SK-N-SH (cell line): ENCODE data around the gene ST6GALNAC3. TPM values are rescaled to one million over a fixed set of nuclear protein-coding genes. Genes with fewer than 3 reads are reported as not detected.

Source experiments
- CTCF ChIA-PET: fragments of 300-600, 350-600 bp; formaldehyde crosslinking; extraction: SDS; loops from one replicate; lab custom pipeline; 2021; lab: Yijun Ruan, JAX
- POLR2A ChIA-PET: fragments of 350-600 bp; sonication (Branson Sonifier 250); formaldehyde crosslinking; extraction: SDS; loops from one replicate; lab custom pipeline; 2020; ENCODE audit warnings: antibody characterized with exemption, inconsistent platforms; lab: Yijun Ruan, JAX
- DNase-seq: peaks from one replicate; pipeline ENCODE4 v3.0.0; 2012
- H2AFZ ChIP-seq: fragments of 200-600 bp; sonication (generic); 2 replicates; pipeline ENCODE4 v1.8.1; 2016; ENCODE audit warnings: antibody characterized with exemption, mild to moderate bottlenecking, low read depth
- H3F3A ChIP-seq: fragments of 200-600 bp; sonication (generic); replicated peaks from 2 replicates; pipeline ENCODE3; 2016; ENCODE audit warnings: antibody characterized with exemption, mild to moderate bottlenecking; ENCODE audit not compliant: insufficient read depth
- H3K27ac ChIP-seq, 2 experiments: fragments of 200-500 bp in 1 of 2; fragments of 200-600 bp in 1 of 2; sonication (Bioruptor generic) in 1 of 2; sonication (generic), shearing (Covaris generic) in 1 of 2; 2 replicates each; pipeline versions ENCODE4 v1.5.1 to v1.6.1; 2014 to 2016; ENCODE audit warnings: low read depth in 2 of 2, inconsistent platforms in 1 of 2, low read length in 1 of 2, mild to moderate bottlenecking in 1 of 2, mixed read lengths in 1 of 2
- H3K27me3 ChIP-seq: fragments of 200-600 bp; sonication (generic), shearing (Covaris generic); 2 replicates; pipeline ENCODE4 v1.6.1; 2016; ENCODE audit warnings: mixed run types; ENCODE audit not compliant: insufficient read depth
- H3K36me3 ChIP-seq, 2 experiments: fragments of 200-500 bp in 1 of 2; fragments of 200-600 bp in 1 of 2; sonication (Bioruptor generic) in 1 of 2; sonication (generic) in 1 of 2; replicated peaks in 1 of 2; 2 replicates each; pipeline versions ENCODE3 to v1.5.1; 2014 to 2016; ENCODE audit warnings: low read length in 1 of 2, mild to moderate bottlenecking in 1 of 2; ENCODE audit not compliant: insufficient read depth in 2 of 2, control insufficient read depth in 1 of 2
- H3K4me1 ChIP-seq, 2 experiments: fragments of 200-500 bp in 1 of 2; fragments of 200-600 bp in 1 of 2; sonication (Bioruptor generic) in 1 of 2; sonication (generic), shearing (Covaris generic) in 1 of 2; 2 replicates each; pipeline versions ENCODE4 v1.5.1 to v1.6.1; 2014 to 2016; ENCODE audit warnings: low read depth in 1 of 2, low read length in 1 of 2, mixed run types in 1 of 2; ENCODE audit not compliant: insufficient read depth in 2 of 2, control insufficient read depth in 1 of 2
- H3K4me2 ChIP-seq: fragments of 200-600 bp; sonication (generic), shearing (Covaris generic); 2 replicates; pipeline ENCODE4 v1.6.1; 2017; ENCODE audit warnings: mixed run types
- H3K4me3 ChIP-seq, 2 experiments: fragments of 200-500 bp in 1 of 2; fragments of 200-600 bp in 1 of 2; sonication (Bioruptor generic) in 1 of 2; sonication (generic), shearing (Covaris generic) in 1 of 2; 2 replicates each; pipeline versions ENCODE4 v1.5.1 to v1.8.1; 2014 to 2016; ENCODE audit warnings: low read depth in 2 of 2, inconsistent platforms in 1 of 2, low read length in 1 of 2, mild to moderate bottlenecking in 1 of 2, mixed read lengths in 1 of 2, moderate library complexity in 1 of 2
- H3K79me2 ChIP-seq: fragments of 200-600 bp; sonication (generic); 2 replicates; pipeline ENCODE4 v1.8.1; 2017; ENCODE audit warnings: mild to moderate bottlenecking; ENCODE audit not compliant: insufficient read depth
- H3K9ac ChIP-seq: fragments of 200-600 bp; sonication (generic); 2 replicates; pipeline ENCODE4 v1.6.1; 2017; ENCODE audit warnings: mixed run types
- H3K9me2 ChIP-seq: fragments of 200-600 bp; sonication (generic); 2 replicates; pipeline ENCODE4 v1.6.1; 2017; ENCODE audit warnings: mixed run types
- H3K9me3 ChIP-seq: fragments of 200-600 bp; sonication (generic); 2 replicates; pipeline ENCODE4 v1.6.1; 2017; ENCODE audit warnings: mixed run types, mild to moderate bottlenecking, moderate library complexity
- H4K20me1 ChIP-seq: fragments of 200-600 bp; sonication (generic); 2 replicates; pipeline ENCODE4 v1.6.1; 2017; ENCODE audit warnings: mild to moderate bottlenecking, mixed run types; ENCODE audit not compliant: insufficient read depth
- EZH2phosphoT487 ChIP-seq: fragments of 200-600 bp; sonication (generic); IDR thresholded peaks from 2 replicates; pipeline ENCODE4 v1.6.1; 2017; ENCODE audit warnings: low read depth, mixed run types, mild to moderate bottlenecking, antibody characterized with exemption, moderate library complexity, borderline replicate concordance
- GATA2 ChIP-seq: sonication (generic); formaldehyde crosslinking; IDR thresholded peaks from 2 replicates; pipeline ENCODE4 v1.5.0; 2020; ENCODE audit warnings: mild to moderate bottlenecking, missing genetic modification reagents
- IRF3 ChIP-seq: fragments of 150-350 bp; IDR thresholded peaks from 2 replicates; pipeline ENCODE4 v1.6.1; 2016; ENCODE audit warnings: mild to moderate bottlenecking, low read depth, low read length
- MAX ChIP-seq: IDR thresholded peaks from 2 replicates; pipeline ENCODE4 v1.4.0; 2012; ENCODE audit warnings: low read depth
- MEF2A ChIP-seq: IDR thresholded peaks from 2 replicates; pipeline ENCODE4 v1.4.0; 2012; ENCODE audit warnings: low read depth, borderline replicate concordance
- MXI1 ChIP-seq: IDR thresholded peaks from 2 replicates; pipeline ENCODE4 v1.6.1; 2012; ENCODE audit warnings: mild to moderate bottlenecking, low read depth, low read length, improper control_type of control experiment
- NFIC ChIP-seq: IDR thresholded peaks from 2 replicates; pipeline ENCODE4 v1.4.0; 2012; ENCODE audit warnings: borderline replicate concordance
- NRF1 ChIP-seq: IDR thresholded peaks from 2 replicates; pipeline ENCODE4 v1.6.1; 2012; ENCODE audit warnings: low read depth, mild to moderate bottlenecking, low read length
- PBX3 ChIP-seq: IDR thresholded peaks from 2 replicates; pipeline ENCODE4; 2012
- POLR2AphosphoS5 ChIP-seq: IDR thresholded peaks from 2 replicates; pipeline ENCODE4 v1.6.1; 2012; ENCODE audit warnings: low read depth, low read length
- RFX5 ChIP-seq: IDR thresholded peaks from 2 replicates; pipeline ENCODE4 v1.6.1; 2012; ENCODE audit warnings: mild to moderate bottlenecking, improper control_type of control experiment, low read length
- TAF1 ChIP-seq: IDR thresholded peaks from 2 replicates; pipeline ENCODE4 v1.6.1; 2012; ENCODE audit warnings: low read depth, mild to moderate bottlenecking, low read length, moderate library complexity, borderline replicate concordance
- TCF12 ChIP-seq: IDR thresholded peaks from 2 replicates; pipeline ENCODE4 v1.4.0; 2012
- WGBS: methylation state at CpG from one replicate; pipeline ENCODE4 v1.1.6; 2017; ENCODE audit warnings: low lambda C conversion rate; 5-methylcytosine and 5-hydroxymethylcytosine counted together
- polyA plus RNA-seq, 3 experiments: library from polyadenylated mRNA; depleted of rRNA; stranded (reverse); fragments of >200 nt; gene quantifications; 2 replicates each; pipeline ENCODE4 v1.2.3, GENCODE V29; 2012
- TF ChIP-seq, protein P1 (sequence below): fragments of 150-350 bp; IDR thresholded peaks from 2 replicates; pipeline ENCODE4 v1.6.1; 2017; ENCODE audit warnings: antibody characterized with exemption, low read length, low read depth, borderline replicate concordance
- TF ChIP-seq, protein P2 (sequence below): IDR thresholded peaks from 2 replicates; pipeline ENCODE4 v1.4.0; 2012; ENCODE audit warnings: low read depth, borderline replicate concordance
- TF ChIP-seq, protein P3 (sequence below): IDR thresholded peaks from 2 replicates; pipeline ENCODE4 v1.6.1; 2012; ENCODE audit warnings: mild to moderate bottlenecking, low read depth, low read length, moderate library complexity

ST6GALNAC3 gene
- polyA plus RNA-seq, 1 of the 3 experiments (the other 2 are of a cell fraction) = 8.1 TPM

DNA sequence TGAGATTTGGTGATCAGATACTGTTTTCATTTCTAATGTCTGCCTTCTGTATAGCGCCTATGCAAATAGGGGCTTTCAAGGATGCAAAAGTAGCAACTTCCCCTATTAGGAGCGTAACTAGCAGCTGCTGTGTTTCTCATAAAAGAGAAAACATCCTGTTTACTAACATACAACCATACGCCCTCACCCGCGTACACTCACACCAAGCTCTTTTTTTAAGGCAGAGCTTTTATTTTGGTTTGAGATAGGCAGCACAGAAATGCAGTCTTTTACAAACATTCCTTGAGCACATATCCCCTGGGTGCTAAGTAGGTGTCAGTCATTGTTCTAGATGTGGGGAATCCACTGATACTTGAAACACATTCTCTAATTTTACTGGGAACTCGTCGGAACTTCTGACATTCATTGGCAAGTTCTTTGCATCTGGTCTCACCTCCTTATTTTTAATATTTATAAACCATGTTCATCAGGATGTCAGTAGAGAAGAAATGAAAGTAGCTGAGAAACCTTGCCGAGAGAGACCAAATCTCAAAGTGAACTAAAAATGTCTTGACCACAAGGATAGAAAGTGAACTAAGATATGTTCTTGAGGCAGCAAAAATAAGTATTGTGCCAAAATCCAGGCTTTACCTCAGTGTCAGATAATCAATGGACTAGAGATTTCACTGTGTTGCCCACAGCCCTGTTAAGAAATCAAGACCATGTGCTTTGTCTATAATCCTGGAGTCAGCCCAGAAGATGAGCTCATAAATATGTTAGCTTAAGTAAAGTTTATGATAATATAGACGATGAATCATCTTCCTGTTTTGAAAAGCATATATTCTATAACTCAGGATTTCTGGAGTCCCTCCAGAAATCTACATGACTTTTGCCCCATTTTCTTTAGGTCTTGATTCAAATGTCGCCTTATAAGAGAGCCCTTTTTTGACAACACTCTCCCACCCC lies 350.9 kb downstream of the ST6GALNAC3 start (continued):
- TF ChIP-seq IRF3 = no peak
- TF ChIP-seq MEF2A = no peak
- no peak for TF ChIP-seq RFX5
- TF ChIP-seq TAF1 = no peak
- peak; percentile 79 for TF ChIP-seq NFIC
- peak; percentile 52 for TF ChIP-seq PBX3

GRCh38 chr1:76426606-76427005 lies 352.1 kb downstream of the ST6GALNAC3 start:
- 96% methylated on average over 4 of the region's 4 CpGs for WGBS
- no peak for DNase-seq
- peaks cover 0 to 10% of the 10 kb centered on the region in 2 experiments; a peak in 2 of 4 replicates for H3K4me1 ChIP-seq

More at GRCh38 chr1:76426606-76427005, 352.1 kb downstream of the ST6GALNAC3 start:
- H3K9me2 ChIP-seq = no peaks in the 10 kb centered on the region
- H3K27ac ChIP-seq = no peak overlapping the region
- no peaks in the 10 kb centered on the region for H4K20me1 ChIP-seq
- CTCF ChIA-PET = no interaction called here
- TF ChIP-seq IRF3 = no peak
- TF ChIP-seq MAX = no peak
- no peak for TF ChIP-seq TCF12
- TF ChIP-seq NRF1 = no peak
- TF ChIP-seq, protein P1, sequence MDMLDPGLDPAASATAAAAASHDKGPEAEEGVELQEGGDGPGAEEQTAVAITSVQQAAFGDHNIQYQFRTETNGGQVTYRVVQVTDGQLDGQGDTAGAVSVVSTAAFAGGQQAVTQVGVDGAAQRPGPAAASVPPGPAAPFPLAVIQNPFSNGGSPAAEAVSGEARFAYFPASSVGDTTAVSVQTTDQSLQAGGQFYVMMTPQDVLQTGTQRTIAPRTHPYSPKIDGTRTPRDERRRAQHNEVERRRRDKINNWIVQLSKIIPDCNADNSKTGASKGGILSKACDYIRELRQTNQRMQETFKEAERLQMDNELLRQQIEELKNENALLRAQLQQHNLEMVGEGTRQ = no peak
- no peak for TF ChIP-seq POLR2AphosphoS5
- TF ChIP-seq, protein P2, sequence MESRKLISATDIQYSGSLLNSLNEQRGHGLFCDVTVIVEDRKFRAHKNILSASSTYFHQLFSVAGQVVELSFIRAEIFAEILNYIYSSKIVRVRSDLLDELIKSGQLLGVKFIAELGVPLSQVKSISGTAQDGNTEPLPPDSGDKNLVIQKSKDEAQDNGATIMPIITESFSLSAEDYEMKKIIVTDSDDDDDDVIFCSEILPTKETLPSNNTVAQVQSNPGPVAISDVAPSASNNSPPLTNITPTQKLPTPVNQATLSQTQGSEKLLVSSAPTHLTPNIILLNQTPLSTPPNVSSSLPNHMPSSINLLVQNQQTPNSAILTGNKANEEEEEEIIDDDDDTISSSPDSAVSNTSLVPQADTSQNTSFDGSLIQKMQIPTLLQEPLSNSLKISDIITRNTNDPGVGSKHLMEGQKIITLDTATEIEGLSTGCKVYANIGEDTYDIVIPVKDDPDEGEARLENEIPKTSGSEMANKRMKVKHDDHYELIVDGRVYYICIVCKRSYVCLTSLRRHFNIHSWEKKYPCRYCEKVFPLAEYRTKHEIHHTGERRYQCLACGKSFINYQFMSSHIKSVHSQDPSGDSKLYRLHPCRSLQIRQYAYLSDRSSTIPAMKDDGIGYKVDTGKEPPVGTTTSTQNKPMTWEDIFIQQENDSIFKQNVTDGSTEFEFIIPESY = no peak
- TF ChIP-seq TAF1 = no peak
- TF ChIP-seq, protein P3, sequence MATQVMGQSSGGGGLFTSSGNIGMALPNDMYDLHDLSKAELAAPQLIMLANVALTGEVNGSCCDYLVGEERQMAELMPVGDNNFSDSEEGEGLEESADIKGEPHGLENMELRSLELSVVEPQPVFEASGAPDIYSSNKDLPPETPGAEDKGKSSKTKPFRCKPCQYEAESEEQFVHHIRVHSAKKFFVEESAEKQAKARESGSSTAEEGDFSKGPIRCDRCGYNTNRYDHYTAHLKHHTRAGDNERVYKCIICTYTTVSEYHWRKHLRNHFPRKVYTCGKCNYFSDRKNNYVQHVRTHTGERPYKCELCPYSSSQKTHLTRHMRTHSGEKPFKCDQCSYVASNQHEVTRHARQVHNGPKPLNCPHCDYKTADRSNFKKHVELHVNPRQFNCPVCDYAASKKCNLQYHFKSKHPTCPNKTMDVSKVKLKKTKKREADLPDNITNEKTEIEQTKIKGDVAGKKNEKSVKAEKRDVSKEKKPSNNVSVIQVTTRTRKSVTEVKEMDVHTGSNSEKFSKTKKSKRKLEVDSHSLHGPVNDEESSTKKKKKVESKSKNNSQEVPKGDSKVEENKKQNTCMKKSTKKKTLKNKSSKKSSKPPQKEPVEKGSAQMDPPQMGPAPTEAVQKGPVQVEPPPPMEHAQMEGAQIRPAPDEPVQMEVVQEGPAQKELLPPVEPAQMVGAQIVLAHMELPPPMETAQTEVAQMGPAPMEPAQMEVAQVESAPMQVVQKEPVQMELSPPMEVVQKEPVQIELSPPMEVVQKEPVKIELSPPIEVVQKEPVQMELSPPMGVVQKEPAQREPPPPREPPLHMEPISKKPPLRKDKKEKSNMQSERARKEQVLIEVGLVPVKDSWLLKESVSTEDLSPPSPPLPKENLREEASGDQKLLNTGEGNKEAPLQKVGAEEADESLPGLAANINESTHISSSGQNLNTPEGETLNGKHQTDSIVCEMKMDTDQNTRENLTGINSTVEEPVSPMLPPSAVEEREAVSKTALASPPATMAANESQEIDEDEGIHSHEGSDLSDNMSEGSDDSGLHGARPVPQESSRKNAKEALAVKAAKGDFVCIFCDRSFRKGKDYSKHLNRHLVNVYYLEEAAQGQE = no peak
- no peak for TF ChIP-seq GATA2 (CRISPR knock-in tag)
- no peak for TF ChIP-seq EZH2phosphoT487
- TF ChIP-seq MXI1 = no peak
- no peak overlapping the region for H3K4me3 ChIP-seq
- no peak overlapping the region for H2AFZ ChIP-seq
- H3K79me2 ChIP-seq = no peaks in the 10 kb centered on the region
- no peaks in the 10 kb centered on the region for H3K36me3 ChIP-seq
- H3K27me3 ChIP-seq = no peaks in the 10 kb centered on the region
- H3K9me3 ChIP-seq = no peaks in the 10 kb centered on the region
- H3K4me2 ChIP-seq = no peak overlapping the region
- no peaks in the 10 kb centered on the region for H3F3A ChIP-seq
- no peak overlapping the region for H3K9ac ChIP-seq
- POLR2A ChIA-PET = no interaction called here
